GM23338 (cell line): ENCODE data around the gene VMO1. TPM values are rescaled to one million over a fixed set of nuclear protein-coding genes. Genes with fewer than 3 reads are reported as not detected.

ENCODE experiments used
- ATAC-seq: fragments of 200-7000 bp; cut with Tn5 transposase; 3 replicates; pipeline ENCODE4 v1.9.1; 2020
- DNase-seq: peaks from one replicate; pipeline ENCODE4 v3.0.0-alpha.2; 2015; ENCODE audit warnings: low spot score
- H2AFZ ChIP-seq: fragments of 200-600 bp; sonication (generic); 2 replicates; pipeline ENCODE4 v1.8.0; 2016; ENCODE audit warnings: antibody characterized with exemption, mild to moderate bottlenecking, moderate library complexity
- H3F3A ChIP-seq: fragments of 200-600 bp; sonication (generic); replicated peaks from 2 replicates; pipeline ENCODE4 v1.8.0; 2017; ENCODE audit warnings: antibody characterized with exemption, mixed run types, low read depth
- H3K27ac ChIP-seq: fragments of 200-600 bp; sonication (generic); 2 replicates; pipeline ENCODE4 v1.6.1; 2016; ENCODE audit warnings: low read depth
- H3K27me3 ChIP-seq: fragments of 200-600 bp; sonication (generic); 2 replicates; pipeline ENCODE4 v1.8.0; 2016; ENCODE audit warnings: mild to moderate bottlenecking, mixed run types, moderate library complexity; ENCODE audit not compliant: insufficient read depth
- H3K36me3 ChIP-seq: fragments of 200-600 bp; sonication (generic); 2 replicates; pipeline ENCODE4 v1.8.0; 2016; ENCODE audit warnings: mild to moderate bottlenecking; ENCODE audit not compliant: insufficient read depth
- H3K4me1 ChIP-seq: fragments of 200-600 bp; sonication (generic); 2 replicates; pipeline ENCODE4 v1.8.0; 2016; ENCODE audit warnings: mild to moderate bottlenecking, moderate library complexity; ENCODE audit not compliant: insufficient read depth
- H3K4me2 ChIP-seq: fragments of 200-600 bp; sonication (generic); 2 replicates; pipeline ENCODE4 v1.7.1; 2017; ENCODE audit warnings: mixed run types
- H3K4me3 ChIP-seq: fragments of 200-600 bp; sonication (generic); 2 replicates; pipeline ENCODE4 v1.6.1; 2016; ENCODE audit warnings: mixed run types
- H3K79me2 ChIP-seq: fragments of 200-600 bp; sonication (generic); replicated peaks from 2 replicates; pipeline ENCODE4 v1.8.0; 2017; ENCODE audit warnings: mild to moderate bottlenecking; ENCODE audit not compliant: insufficient read depth
- H3K9me2 ChIP-seq: fragments of 200-600 bp; sonication (generic); 2 replicates; pipeline ENCODE4 v1.8.0; 2017; ENCODE audit not compliant: insufficient read depth
- H4K20me1 ChIP-seq: fragments of 200-600 bp; sonication (generic); replicated peaks from 2 replicates; pipeline ENCODE4 v1.8.0; 2017; ENCODE audit warnings: mild to moderate bottlenecking; ENCODE audit not compliant: insufficient read depth
- H3K27ac Mint-ChIP-seq: 2 replicates; pipeline ENCODE4 v1.8.0; 2020; ENCODE audit warnings: inconsistent platforms, mild to moderate bottlenecking, moderate library complexity, mixed read lengths
- H3K27me3 Mint-ChIP-seq: 3 replicates; pipeline ENCODE4 v1.8.0; 2022; ENCODE audit warnings: low read depth, mild to moderate bottlenecking, moderate library complexity, mixed read lengths, inconsistent platforms; ENCODE audit not compliant: insufficient read depth, poor library complexity
- H3K36me3 Mint-ChIP-seq: 3 replicates; pipeline ENCODE4 v1.8.0; 2021; ENCODE audit warnings: low read depth, mild to moderate bottlenecking, inconsistent platforms, moderate library complexity, mixed read lengths
- H3K4me1 Mint-ChIP-seq: 3 replicates; pipeline ENCODE4 v1.8.0; 2020; ENCODE audit warnings: mild to moderate bottlenecking, inconsistent platforms, mixed read lengths
- H3K4me3 Mint-ChIP-seq: 3 replicates; pipeline ENCODE4 v1.8.0; 2021; ENCODE audit warnings: moderate library complexity, mild to moderate bottlenecking, inconsistent platforms, mixed read lengths
- H3K9me3 Mint-ChIP-seq: 3 replicates; pipeline ENCODE4 v1.8.0; 2020; ENCODE audit warnings: moderate library complexity, mild to moderate bottlenecking, inconsistent platforms, mixed read lengths
- CREB1 ChIP-seq: fragments of 250-450 bp; sonication (Bioruptor Pico); IDR thresholded peaks from 2 replicates; pipeline ENCODE4 v1.5.0; 2020; ENCODE audit warnings: low read depth, mild to moderate bottlenecking, moderate library complexity
- CTCF ChIP-seq, 2 experiments: fragments of 200-600 bp in 1 of 2; sonication (generic) in 1 of 2; conservative IDR thresholded peaks; 2 replicates each; pipeline versions ENCODE4 v1.5.1 to v1.6.1; 2016 to 2017; ENCODE audit warnings: antibody characterized with exemption in 2 of 2, low read depth in 2 of 2, mild to moderate bottlenecking in 2 of 2, moderate library complexity in 1 of 2
- ETS1 ChIP-seq: IDR thresholded peaks from 2 replicates; pipeline ENCODE4 v1.6.1; 2016; ENCODE audit warnings: antibody characterized with exemption
- EZH2 ChIP-seq: fragments of 200-600 bp; sonication (generic); IDR thresholded peaks from one replicate; pipeline ENCODE4 v1.8.0; 2017; ENCODE audit warnings: antibody characterized with exemption, mild to moderate bottlenecking, low read depth; ENCODE audit not compliant: unreplicated experiment
- EZH2phosphoT487 ChIP-seq: fragments of 200-600 bp; sonication (generic); IDR thresholded peaks from one replicate; pipeline ENCODE4 v1.8.1; 2018; ENCODE audit warnings: antibody characterized with exemption; ENCODE audit not compliant: unreplicated experiment
- JUNB ChIP-seq: IDR thresholded peaks from one replicate; pipeline ENCODE4 v1.6.1; 2016; ENCODE audit warnings: antibody characterized with exemption; ENCODE audit not compliant: unreplicated experiment
- NANOG ChIP-seq: IDR thresholded peaks from 2 replicates; pipeline ENCODE4 v1.6.1; 2016; ENCODE audit warnings: antibody characterized with exemption, borderline replicate concordance
- POLR2AphosphoS5 ChIP-seq: IDR thresholded peaks from 2 replicates; pipeline ENCODE4 v1.6.1; 2016; ENCODE audit warnings: antibody characterized with exemption, low read depth
- REST ChIP-seq: IDR thresholded peaks from one replicate; pipeline ENCODE4 v1.6.1; 2018; ENCODE audit warnings: antibody characterized with exemption; ENCODE audit not compliant: unreplicated experiment
- STAT1 ChIP-seq: IDR thresholded peaks from one replicate; pipeline ENCODE4 v1.6.1; 2016; ENCODE audit warnings: antibody characterized with exemption; ENCODE audit not compliant: unreplicated experiment
- ZNF114 ChIP-seq: fragments of 250-450 bp; sonication (Bioruptor Pico); IDR thresholded peaks from 2 replicates; pipeline ENCODE4 v1.5.0; 2020; ENCODE audit warnings: mild to moderate bottlenecking, moderate library complexity
- ZNF331 ChIP-seq: fragments of 250-450 bp; sonication (Bioruptor Pico); IDR thresholded peaks from 2 replicates; pipeline ENCODE4 v1.5.0; 2020; ENCODE audit warnings: low read depth, mild to moderate bottlenecking, moderate library complexity
- ZNF462 ChIP-seq: fragments of 250-450 bp; sonication (Bioruptor Pico); IDR thresholded peaks from 2 replicates; pipeline ENCODE4 v1.5.0; 2020; ENCODE audit warnings: mild to moderate bottlenecking, moderate library complexity
- polyA plus RNA-seq: library from polyadenylated mRNA; unstranded; fragments of >200 nt; fragmentation: Nextera tagmentation; extraction: Ambion mirVana; gene quantifications from 2 replicates; pipeline ENCODE4 v1.2.1, GENCODE V29; 2016
- total RNA-seq: library from RNA; depleted of rRNA; stranded (reverse); fragments of >200 nt; shearing (Covaris generic); gene quantifications from 2 replicates; pipeline ENCODE4 v1.2.3, GENCODE V29; 2014

Gene VMO1
- total and polyA plus RNA-seq, 2 experiments from 2014 or later = 0.38 to 0.47 TPM

GRCh38 chr17:4810696-4811290 lies 24.6 kb upstream of the VMO1 start:
- ATAC-seq (no peak), DNase-seq (no peak)
- no peak overlapping the region; the same call in 2 of the 3 replicates for H3K4me3 Mint-ChIP-seq
- Histone ChIP-seq H3K4me2 (no peak overlapping the region), H3K4me1 (peaks cover 6% of the 10 kb centered on the region), H3K36me3 (peaks cover 17% of the 10 kb centered on the region), H3F3A (0 out of 2 replicates have a peak, but pooled peaks cover 3% of the 10 kb centered on the region), H3K79me2 (no peaks in the 10 kb centered on the region), H3K27me3 (no peaks in the 10 kb centered on the region), H4K20me1 (no peaks in the 10 kb centered on the region), H3K27ac (no peak overlapping the region), H2AFZ (no peak overlapping the region), H3K9me2 (no peaks in the 10 kb centered on the region), H3K4me3 (no peak overlapping the region)
- peaks cover 8% of the 10 kb centered on the region; the same call in 2 of the 3 replicates for H3K4me1 Mint-ChIP-seq
- H3K36me3 Mint-ChIP-seq = peaks cover 25% of the 10 kb centered on the region
- H3K9me3 Mint-ChIP-seq = peaks cover 3% of the 10 kb centered on the region; the same call in 2 of the 3 replicates
- TF ChIP-seq EZH2 = no peak
- no peak for TF ChIP-seq ZNF114
- no peak for TF ChIP-seq CREB1 (CRISPR knock-in tag)
- no peak for TF ChIP-seq ETS1
- TF ChIP-seq POLR2AphosphoS5 = no peak
- no peak for TF ChIP-seq CTCF (conservative IDR thresholded peaks at IDR 0.05; ENCODE audit: low read depth in 2 of 2)
- TF ChIP-seq ZNF331 = no peak
- TF ChIP-seq EZH2phosphoT487 = no peak
- TF ChIP-seq STAT1 = no peak
- TF ChIP-seq ZNF462 (CRISPR knock-in tag) = no peak
- TF ChIP-seq JUNB = no peak
- no peak for TF ChIP-seq REST
- no peak for TF ChIP-seq NANOG
- H3K27ac Mint-ChIP-seq = no peak overlapping the region
- H3K27me3 Mint-ChIP-seq = peaks cover 15% of the 10 kb centered on the region
